Measurements from ENCODE around the gene ZDHHC19. TPM values are rescaled to one million over a fixed set of nuclear protein-coding genes. Genes with fewer than 3 reads are reported as not detected.

ZDHHC19 gene
- total RNA-seq, 6 donors from 2014 or later, result 1.4 to 3.1 TPM; not detected in 4

GRCh38 chr3:196195664-196196265, 15.4 kb downstream of the ZDHHC19 start:
- Histone ChIP-seq H3K36me3 (no peaks in the 10 kb centered on the region), H3K27ac (no peak overlapping the region), H3K9me3 (no peaks in the 10 kb centered on the region), H3K27me3 (no peaks in the 10 kb centered on the region), H3K4me3 (no peak overlapping the region), H3K4me1 (peaks cover 18 to 28% (median 22%) of the 10 kb centered on the region in 4 donors)
- DNase-seq (no peak), ATAC-seq (ENCODE audit: low FRiP score in 2 of 2) (no peak)
- no peak for TF ChIP-seq POLR2AphosphoS5 (IDR thresholded peaks at IDR 0.05)
- TF ChIP-seq EP300 (IDR thresholded peaks at IDR 0.05), result no peak
- no peak for TF ChIP-seq CTCF (IDR thresholded peaks at IDR 0.05)
- TF ChIP-seq POLR2A (IDR thresholded peaks at IDR 0.05), result no peak
- WGBS, 2 donors, result 92 to 94% methylated on average over 12 to 14 of the region's 14 CpGs

GRCh38 chr3:196194542-196194915, 16.7 kb downstream of the ZDHHC19 start:
- TF ChIP-seq EP300 (IDR thresholded peaks at IDR 0.05) (no peak), POLR2A (IDR thresholded peaks at IDR 0.05) (no peak), CTCF (IDR thresholded peaks at IDR 0.05) (no peak), POLR2AphosphoS5 (IDR thresholded peaks at IDR 0.05) (no peak)
- Histone ChIP-seq H3K9me3 (no peaks in the 10 kb centered on the region), H3K27me3 (no peaks in the 10 kb centered on the region), H3K36me3 (no peaks in the 10 kb centered on the region), H3K4me3 (no peak overlapping the region), H3K27ac (peak overlapping the region in 2 of 4 donors; percentile 84 to 89), H3K4me1 (peaks cover 18 to 28% (median 22%) of the 10 kb centered on the region in 4 donors)
- DNase-seq (no peak), ATAC-seq (ENCODE audit: low FRiP score in 2 of 2) (no peak)
- 65 to 79% methylated on average over 2 to 5 of the region's 5 CpGs for WGBS, 2 donors

GRCh38 chr3:196193736-196194541, 17.3 kb downstream of the ZDHHC19 start:
- 49 to 75% methylated on average over 8 to 13 of the region's 13 CpGs for WGBS, 2 donors
- ATAC-seq (ENCODE audit: low FRiP score in 2 of 2) (peak; percentile 47 to 57), DNase-seq (peak in 1 of 2 donors; percentile 81)
- H3K36me3 ChIP-seq, result no peaks in the 10 kb centered on the region
- peak overlapping the region; percentile 11 to 89 (median 80) for H3K27ac ChIP-seq
- no peaks in the 10 kb centered on the region for H3K9me3 ChIP-seq
- H3K4me1 ChIP-seq, result peaks cover 18 to 28% (median 22%) of the 10 kb centered on the region in 4 donors
- no peaks in the 10 kb centered on the region for H3K27me3 ChIP-seq
- H3K4me3 ChIP-seq, result no peak overlapping the region
- TF ChIP-seq POLR2A (IDR thresholded peaks at IDR 0.05) (peak in 1 of 4 donors; percentile 68), CTCF (IDR thresholded peaks at IDR 0.05) (peak in 1 of 6 experiments; percentile 15), POLR2AphosphoS5 (IDR thresholded peaks at IDR 0.05) (peak in 1 of 2 donors; percentile 15), EP300 (IDR thresholded peaks at IDR 0.05) (peak in 1 of 4 donors; percentile 4)

- Histone ChIP-seq H3K27me3 (no peaks in the 10 kb centered on the region), H3K36me3 (no peaks in the 10 kb centered on the region), H3K27ac (peak overlapping the region; percentile 77 to 89 (median 82)), H3K9me3 (no peaks in the 10 kb centered on the region), H3K4me3 (no peak overlapping the region), H3K4me1 (peaks cover 18 to 28% (median 22%) of the 10 kb centered on the region in 4 donors)
- DNase-seq (no peak), ATAC-seq (ENCODE audit: low FRiP score in 2 of 2) (peak in 1 of 2 donors; percentile 5)
- 53 to 64% methylated on average over 13 to 15 of the region's 15 CpGs for WGBS, 2 donors
- TF ChIP-seq POLR2A (IDR thresholded peaks at IDR 0.05), result no peak
- TF ChIP-seq POLR2AphosphoS5 (IDR thresholded peaks at IDR 0.05), result no peak
- TF ChIP-seq EP300 (IDR thresholded peaks at IDR 0.05), result no peak
- no peak for TF ChIP-seq CTCF (IDR thresholded peaks at IDR 0.05)
Observed at GRCh38 chr3:196193133-196193735, 18.0 kb downstream of the ZDHHC19 start.

Data from upper lobe of left lung (tissue), 6 donors.